HepG2 (cell line): Measurements from ENCODE around the gene PEX5L.

Experiments used
- MNT ChIP-seq: fragments of 450-650 bp; IDR thresholded peaks from 2 replicates; pipeline ENCODE4 v1.6.1; 2016
- MXI1 ChIP-seq: IDR thresholded peaks from 3 replicates; pipeline ENCODE4 v1.6.1; 2012; ENCODE audit warnings: low read depth, low read length, inconsistent platforms, borderline replicate concordance
- RAD21 ChIP-seq: fragments of 450-650 bp; formaldehyde crosslinking; IDR thresholded peaks from 2 replicates; pipeline ENCODE4 v1.5.0; 2020; ENCODE audit warnings: mild to moderate bottlenecking
- SNRNP70 ChIP-seq: fragments of 200-400 bp; formaldehyde crosslinking; IDR thresholded peaks from 2 replicates; pipeline ENCODE4 v1.6.1; 2017; ENCODE audit warnings: mild to moderate bottlenecking, low read depth, low read length, moderate library complexity
- TAF1 ChIP-seq: sonication (generic); formaldehyde crosslinking; IDR thresholded peaks from 2 replicates; pipeline ENCODE4 v1.4.0; 2020; ENCODE audit warnings: missing genetic modification reagents
- USF2 ChIP-seq, 2 experiments: sonication (generic) in 1 of 2; formaldehyde crosslinking in 1 of 2; IDR thresholded peaks; 2 replicates each; pipeline versions ENCODE4 v1.5.1 to v1.6.1; 2011 to 2020; ENCODE audit warnings: borderline replicate concordance in 1 of 2, low read depth in 1 of 2, low read length in 1 of 2, mild to moderate bottlenecking in 1 of 2, missing genetic modification reagents in 1 of 2, moderate library complexity in 1 of 2
- ZNF138 ChIP-seq: sonication (generic); formaldehyde crosslinking; IDR thresholded peaks from 2 replicates; pipeline ENCODE4 v1.5.0; 2020; ENCODE audit warnings: mild to moderate bottlenecking, low read depth, missing genetic modification reagents

GRCh38 chr3:179788996-179789395, 247.7 kb downstream of the PEX5L start:
- TF ChIP-seq ZNF138 = no peak
- no peak for TF ChIP-seq SNRNP70
- no peak for TF ChIP-seq MNT
- TF ChIP-seq MXI1 = no peak
- TF ChIP-seq USF2 (IDR thresholded peaks at IDR 0.05; ENCODE audit: low read depth, low read length) = no peak
- TF ChIP-seq USF2 (CRISPR knock-in tag; IDR thresholded peaks at IDR 0.05; ENCODE audit: borderline replicate concordance) = no peak
- no peak for TF ChIP-seq RAD21
- TF ChIP-seq TAF1 (CRISPR knock-in tag) = no peak
